T-helper 17 cell (primary cell): ENCODE results near the gene TXN. TPM values are rescaled to one million over a fixed set of nuclear protein-coding genes. Genes with fewer than 3 reads are reported as not detected.

Source experiments
- ATAC-seq: fragments of 150-1000 bp; cut with Tn5 transposase; 2 replicates; pipeline ENCODE4 v1.10.0; 2021; ENCODE audit warnings: mild to moderate bottlenecking, moderate library complexity
- DNase-seq, 3 donors: peaks; one replicate each; pipeline versions ENCODE4 v3.0.0 to v3.0.0-alpha.2; 2020 to 2021
- H3K9me3 ChIP-seq: one replicate; pipeline ENCODE4 v1.7.0; 2013; ENCODE audit warnings: low read length, mild to moderate bottlenecking; ENCODE audit not compliant: control insufficient read depth, poor library complexity, severe bottlenecking
- H3K27ac Mint-ChIP-seq: one replicate; pipeline ENCODE4 v1.8.0; 2022; ENCODE audit warnings: mild to moderate bottlenecking, moderate library complexity, mixed read lengths
- H3K27me3 Mint-ChIP-seq: one replicate; pipeline ENCODE4 v1.8.0; 2022; ENCODE audit warnings: mixed read lengths
- H3K36me3 Mint-ChIP-seq: one replicate; pipeline ENCODE4 v1.8.0; 2022; ENCODE audit warnings: low read depth, mixed read lengths
- H3K4me1 Mint-ChIP-seq: one replicate; pipeline ENCODE4 v1.8.0; 2022; ENCODE audit warnings: mild to moderate bottlenecking, mixed read lengths
- H3K4me3 Mint-ChIP-seq: one replicate; pipeline ENCODE4 v1.8.0; 2022; ENCODE audit warnings: mild to moderate bottlenecking, moderate library complexity, mixed read lengths
- total RNA-seq, 4 donors: library from RNA in 2 of 4; stranded (reverse) in 2 of 4; gene quantifications; one replicate each; pipeline ENCODE4 v1.2.3 and lab custom pipeline; 2022 to 2026

TXN gene
- total RNA-seq, 2 donors from 2014 or later: 55.4 to 102 TPM

GRCh38 chr9:110278080-110278707 is 21.9 kb upstream of the TXN start:
- no peaks in the 10 kb centered on the region for H3K9me3 ChIP-seq
- no peaks in the 10 kb centered on the region for H3K36me3 Mint-ChIP-seq
- no peak overlapping the region for H3K4me3 Mint-ChIP-seq
- ATAC-seq: no peak
- peaks cover 41% of the 10 kb centered on the region for H3K27me3 Mint-ChIP-seq
- no peak for DNase-seq
- no peak overlapping the region for H3K27ac Mint-ChIP-seq
- H3K4me1 Mint-ChIP-seq: no peaks in the 10 kb centered on the region

- Mint-ChIP-seq H3K27ac (no peak overlapping the region), H3K4me1 (no peaks in the 10 kb centered on the region), H3K4me3 (no peak overlapping the region), H3K36me3 (no peaks in the 10 kb centered on the region), H3K27me3 (peaks cover 31% of the 10 kb centered on the region)
- no peak for DNase-seq
- ATAC-seq: no peak
- H3K9me3 ChIP-seq: no peaks in the 10 kb centered on the region
Observed at GRCh38 chr9:110276781-110277180, 20.5 kb upstream of the TXN start.

- Mint-ChIP-seq H3K4me1 (no peaks in the 10 kb centered on the region), H3K27me3 (peaks cover 16% of the 10 kb centered on the region), H3K36me3 (no peaks in the 10 kb centered on the region), H3K4me3 (no peak overlapping the region), H3K27ac (no peak overlapping the region)
- no peaks in the 10 kb centered on the region for H3K9me3 ChIP-seq
- no peak for DNase-seq
- no peak for ATAC-seq
Observed at GRCh38 chr9:110270211-110270995, 14.1 kb upstream of the TXN start.

GRCh38 chr9:110266795-110267194 is 10.5 kb upstream of the TXN start:
- no peaks in the 10 kb centered on the region for H3K36me3 Mint-ChIP-seq
- no peak for DNase-seq
- no peak overlapping the region for H3K4me3 Mint-ChIP-seq
- H3K9me3 ChIP-seq: no peaks in the 10 kb centered on the region
- H3K27me3 Mint-ChIP-seq: peaks cover 10% of the 10 kb centered on the region
- H3K4me1 Mint-ChIP-seq: no peaks in the 10 kb centered on the region
- no peak overlapping the region for H3K27ac Mint-ChIP-seq
- no peak for ATAC-seq

- H3K9me3 ChIP-seq: no peaks in the 10 kb centered on the region
- no peak overlapping the region for H3K27ac Mint-ChIP-seq
- no peak overlapping the region for H3K4me3 Mint-ChIP-seq
- peaks cover 10% of the 10 kb centered on the region for H3K27me3 Mint-ChIP-seq
- ATAC-seq (no peak), DNase-seq (no peak)
- peaks cover 15% of the 10 kb centered on the region for H3K4me1 Mint-ChIP-seq
- no peaks in the 10 kb centered on the region for H3K36me3 Mint-ChIP-seq
Observed at GRCh38 chr9:110261632-110262031, 5.3 kb upstream of the TXN start.

GRCh38 chr9:110260911-110261310 is 4.6 kb upstream of the TXN start:
- Mint-ChIP-seq H3K27me3 (peaks cover 8% of the 10 kb centered on the region), H3K36me3 (peaks cover 2% of the 10 kb centered on the region), H3K4me3 (no peak overlapping the region), H3K27ac (no peak overlapping the region), H3K4me1 (peaks cover 17% of the 10 kb centered on the region)
- DNase-seq (no peak), ATAC-seq (no peak)
- H3K9me3 ChIP-seq: no peaks in the 10 kb centered on the region

GRCh38 chr9:110259566-110259965 is 3.3 kb upstream of the TXN start:
- no peaks in the 10 kb centered on the region for H3K9me3 ChIP-seq
- H3K4me3 Mint-ChIP-seq: no peak overlapping the region
- DNase-seq (no peak), ATAC-seq (no peak)
- H3K36me3 Mint-ChIP-seq: peaks cover 2% of the 10 kb centered on the region
- peaks cover 6% of the 10 kb centered on the region for H3K27me3 Mint-ChIP-seq
- H3K27ac Mint-ChIP-seq: no peak overlapping the region
- peaks cover 25% of the 10 kb centered on the region for H3K4me1 Mint-ChIP-seq

- H3K27ac Mint-ChIP-seq: no peak overlapping the region
- no peaks in the 10 kb centered on the region for H3K9me3 ChIP-seq
- ATAC-seq (no peak), DNase-seq (no peak)
- peaks cover 32% of the 10 kb centered on the region for H3K4me1 Mint-ChIP-seq
- peaks cover 2% of the 10 kb centered on the region for H3K36me3 Mint-ChIP-seq
- H3K27me3 Mint-ChIP-seq: peaks cover 6% of the 10 kb centered on the region
- no peak overlapping the region for H3K4me3 Mint-ChIP-seq
Observed at GRCh38 chr9:110258690-110259091, 2.4 kb upstream of the TXN start.

- no peak overlapping the region for H3K27ac Mint-ChIP-seq
- peaks cover 39% of the 10 kb centered on the region for H3K4me1 Mint-ChIP-seq
- no peaks in the 10 kb centered on the region for H3K9me3 ChIP-seq
- H3K4me3 Mint-ChIP-seq: no peak overlapping the region
- DNase-seq: no peak
- peaks cover 4% of the 10 kb centered on the region for H3K27me3 Mint-ChIP-seq
- peaks cover 2% of the 10 kb centered on the region for H3K36me3 Mint-ChIP-seq
- no peak for ATAC-seq
Observed at GRCh38 chr9:110257956-110258355, 1.6 kb upstream of the TXN start.

- Mint-ChIP-seq H3K4me1 (peaks cover 44% of the 10 kb centered on the region), H3K27me3 (no peaks in the 10 kb centered on the region)
- no peak for ATAC-seq
Observed at GRCh38 chr9:110257097-110257841, 962 bp upstream of the TXN start.

GRCh38 chr9:110255463-110256379 is 586 bp downstream of the TXN start:
- H3K9me3 ChIP-seq: no peaks in the 10 kb centered on the region
- DNase-seq: peak; percentile 7 to 32 (median 28)
- peaks cover 2% of the 10 kb centered on the region for H3K36me3 Mint-ChIP-seq
- peak overlapping the region; percentile 97 for H3K4me3 Mint-ChIP-seq
- peak overlapping the region; percentile 94 for H3K27ac Mint-ChIP-seq
- peak; percentile 20 for ATAC-seq
- no peaks in the 10 kb centered on the region for H3K27me3 Mint-ChIP-seq
- H3K4me1 Mint-ChIP-seq: peaks cover 46% of the 10 kb centered on the region

More at GRCh38 chr9:110257097-110257841, 962 bp upstream of the TXN start:
- Mint-ChIP-seq H3K27ac (peak overlapping the region; percentile 94), H3K36me3 (peaks cover 2% of the 10 kb centered on the region), H3K4me3 (peak overlapping the region; percentile 97)
- no peaks in the 10 kb centered on the region for H3K9me3 ChIP-seq
- no peak for DNase-seq

- H3K4me3 Mint-ChIP-seq: peak overlapping the region; percentile 97
- H3K27me3 Mint-ChIP-seq: no peaks in the 10 kb centered on the region
- DNase-seq: peak in 1 of 3 donors; percentile 9
- no peaks in the 10 kb centered on the region for H3K9me3 ChIP-seq
- H3K36me3 Mint-ChIP-seq: peaks cover 2% of the 10 kb centered on the region
- ATAC-seq: no peak
- H3K27ac Mint-ChIP-seq: peak overlapping the region; percentile 94
- peaks cover 46% of the 10 kb centered on the region for H3K4me1 Mint-ChIP-seq
Observed at GRCh38 chr9:110255034-110255462, 1.3 kb downstream of the TXN start.
